ENCODE data around the gene GRK3. TPM values are rescaled to one million over a fixed set of nuclear protein-coding genes. Genes with fewer than 3 reads are reported as not detected.

GRK3 gene
- total RNA-seq, 4 donors from 2014 or later, result 17.2 to 45.1 (median 27.1) TPM

- DNase-seq (ENCODE audit: low spot score) (no peak), ATAC-seq (ENCODE audit: low FRiP score) (no peak)
- TF ChIP-seq CTCF (IDR thresholded peaks at IDR 0.05), result no peak
Measured at GRCh38 chr22:25628494-25628893, 64.0 kb downstream of the GRK3 start.

DNA sequence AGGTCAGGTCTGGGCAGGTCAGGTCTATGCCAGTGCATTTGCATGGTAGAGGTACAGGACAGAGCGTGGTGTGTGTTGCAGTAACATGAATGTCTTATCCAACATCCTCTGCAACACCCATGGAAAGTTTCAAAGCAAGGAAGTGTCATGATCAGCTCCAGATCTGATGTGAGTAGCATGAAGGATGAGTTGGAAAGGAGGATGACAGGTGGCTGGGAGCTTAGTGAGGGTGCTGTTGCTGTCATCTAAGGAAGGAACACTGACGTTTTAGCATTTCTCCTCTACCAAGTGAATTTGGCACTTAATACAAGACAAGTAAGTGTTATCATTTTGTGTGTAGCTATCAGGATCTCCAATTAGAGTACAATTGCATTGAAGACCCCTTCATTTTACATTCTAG is 65.1 kb downstream of the GRK3 start:
- DNase-seq (ENCODE audit: low spot score) (no peak), ATAC-seq (ENCODE audit: low FRiP score) (no peak)
- no peak for TF ChIP-seq CTCF (IDR thresholded peaks at IDR 0.05)

DNA sequence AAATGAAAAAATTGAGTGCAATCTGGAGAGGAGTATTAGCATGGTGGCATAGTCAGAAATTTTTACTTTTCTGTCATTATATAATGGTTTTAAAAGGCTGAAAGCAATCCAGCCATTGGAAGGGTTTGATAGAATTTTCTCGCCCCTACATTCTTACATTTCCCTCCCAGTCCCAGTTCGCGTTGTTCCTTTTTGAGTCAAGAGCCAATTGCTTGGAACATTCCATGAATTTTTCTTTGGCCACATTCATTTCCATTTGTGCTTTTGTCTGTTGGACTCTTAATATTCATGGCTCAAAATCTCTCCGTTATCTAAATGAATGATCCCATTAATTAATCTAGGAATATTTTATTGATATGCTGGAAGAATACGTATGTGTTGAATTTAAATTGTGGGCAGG is 66.0 kb downstream of the GRK3 start:
- ATAC-seq (ENCODE audit: low FRiP score) (no peak), DNase-seq (ENCODE audit: low spot score) (no peak)
- TF ChIP-seq CTCF (IDR thresholded peaks at IDR 0.05), result no peak

- TF ChIP-seq CTCF (IDR thresholded peaks at IDR 0.05), result no peak
- DNase-seq (ENCODE audit: low spot score) (no peak), ATAC-seq (ENCODE audit: low FRiP score) (no peak)
Measured at GRCh38 chr22:25636323-25636722, 71.8 kb downstream of the GRK3 start.

GRCh38 chr22:25637032-25637431 is 72.6 kb downstream of the GRK3 start:
- no peak for TF ChIP-seq CTCF (IDR thresholded peaks at IDR 0.05)
- no peak for ATAC-seq (ENCODE audit: low FRiP score)
- no peak for DNase-seq (ENCODE audit: low spot score)

GRCh38 chr22:25637672-25638071 is 73.2 kb downstream of the GRK3 start:
- ATAC-seq (ENCODE audit: low FRiP score) (no peak), DNase-seq (ENCODE audit: low spot score) (no peak)
- no peak for TF ChIP-seq CTCF (IDR thresholded peaks at IDR 0.05)

- no peak for TF ChIP-seq CTCF (IDR thresholded peaks at IDR 0.05)
- DNase-seq (ENCODE audit: low spot score), result no peak
- no peak for ATAC-seq (ENCODE audit: low FRiP score)
Measured at GRCh38 chr22:25638638-25639037, 74.2 kb downstream of the GRK3 start.

All from omental fat pad (tissue), 4 donors.